Parathyroid adenoma (tissue), 2 donors: ENCODE results near the gene OSTF1.

ENCODE experiments used
- H2AFZ ChIP-seq: fragments of 300-600 bp; sonication (generic); one replicate; pipeline ENCODE4 v1.7.0; 2017; ENCODE audit warnings: antibody characterized with exemption, mild to moderate bottlenecking
- H3K27ac ChIP-seq: fragments of 300-600 bp; sonication (generic); one replicate; pipeline ENCODE4 v1.7.0; 2017
- H3K27me3 ChIP-seq: fragments of 300-600 bp; sonication (generic); one replicate; pipeline ENCODE4 v1.7.0; 2017; ENCODE audit warnings: low read length; ENCODE audit not compliant: control insufficient read depth, insufficient read depth
- H3K36me3 ChIP-seq: fragments of 300-600 bp; sonication (generic); one replicate; pipeline ENCODE4 v1.7.0; 2017; ENCODE audit warnings: low read length; ENCODE audit not compliant: control insufficient read depth, insufficient read depth
- H3K4me1 ChIP-seq: fragments of 300-600 bp; sonication (generic); one replicate; pipeline ENCODE4 v1.7.0; 2017; ENCODE audit warnings: control low read depth
- H3K4me2 ChIP-seq: fragments of 300-600 bp; sonication (generic); one replicate; pipeline ENCODE4 v1.7.0; 2017; ENCODE audit warnings: low read length
- H3K4me3 ChIP-seq: fragments of 300-600 bp; sonication (generic); one replicate; pipeline ENCODE4 v1.7.0; 2017; ENCODE audit warnings: low read depth, low read length
- H3K79me2 ChIP-seq: fragments of 300-600 bp; sonication (generic); one replicate; pipeline ENCODE4 v1.7.0; 2017; ENCODE audit warnings: control low read depth
- H3K9ac ChIP-seq: fragments of 300-600 bp; sonication (generic); one replicate; pipeline ENCODE4 v1.7.0; 2017; ENCODE audit warnings: mild to moderate bottlenecking
- H3K9me3 ChIP-seq: fragments of 300-600 bp; sonication (generic); one replicate; pipeline ENCODE4 v1.7.0; 2017; ENCODE audit warnings: low read length; ENCODE audit not compliant: control insufficient read depth
- CTCF ChIP-seq: fragments of 300-600 bp; sonication (generic); IDR thresholded peaks from one replicate; pipeline ENCODE4 v1.7.0; 2017; ENCODE audit warnings: antibody characterized with exemption, mild to moderate bottlenecking
- donor health status: primary hyperparathyroidism.

The OSTF1 gene

GRCh38 chr9:75083188-75083970, 4.9 kb upstream of the OSTF1 start:
- TF ChIP-seq CTCF, result peak; percentile 23
- Histone ChIP-seq H2AFZ (peak overlapping the region; percentile 76), H3K27ac (peak overlapping the region; percentile 74), H3K4me3 (peak overlapping the region; percentile 23), H3K9me3 (no peaks in the 10 kb centered on the region), H3K36me3 (no peaks in the 10 kb centered on the region), H3K4me2 (peak overlapping the region; percentile 50), H3K27me3 (no peaks in the 10 kb centered on the region), H3K79me2 (peaks cover 2% of the 10 kb centered on the region), H3K9ac (no peak overlapping the region), H3K4me1 (peaks cover 20% of the 10 kb centered on the region)

GRCh38 chr9:75084081-75084672, 4.1 kb upstream of the OSTF1 start:
- H3K4me1 ChIP-seq, result peaks cover 20% of the 10 kb centered on the region
- H3K27ac ChIP-seq, result peak overlapping the region; percentile 74

GRCh38 chr9:75085640-75086039, 2.7 kb upstream of the OSTF1 start:
- no peak for TF ChIP-seq CTCF
- Histone ChIP-seq H3K4me1 (peaks cover 20% of the 10 kb centered on the region), H3K79me2 (peaks cover 9% of the 10 kb centered on the region), H2AFZ (no peak overlapping the region), H3K4me3 (peak overlapping the region; percentile 72), H3K9me3 (no peaks in the 10 kb centered on the region), H3K27ac (peak overlapping the region; percentile 97), H3K27me3 (no peaks in the 10 kb centered on the region), H3K36me3 (no peaks in the 10 kb centered on the region), H3K9ac (no peak overlapping the region), H3K4me2 (peak overlapping the region; percentile 92)

More at GRCh38 chr9:75084081-75084672, 4.1 kb upstream of the OSTF1 start:
- Histone ChIP-seq H3K9ac (no peak overlapping the region), H2AFZ (no peak overlapping the region), H3K4me2 (peak overlapping the region; percentile 50), H3K79me2 (peaks cover 2% of the 10 kb centered on the region), H3K9me3 (no peaks in the 10 kb centered on the region), H3K36me3 (no peaks in the 10 kb centered on the region), H3K27me3 (no peaks in the 10 kb centered on the region), H3K4me3 (peak overlapping the region; percentile 23)
- TF ChIP-seq CTCF, result no peak

DNA sequence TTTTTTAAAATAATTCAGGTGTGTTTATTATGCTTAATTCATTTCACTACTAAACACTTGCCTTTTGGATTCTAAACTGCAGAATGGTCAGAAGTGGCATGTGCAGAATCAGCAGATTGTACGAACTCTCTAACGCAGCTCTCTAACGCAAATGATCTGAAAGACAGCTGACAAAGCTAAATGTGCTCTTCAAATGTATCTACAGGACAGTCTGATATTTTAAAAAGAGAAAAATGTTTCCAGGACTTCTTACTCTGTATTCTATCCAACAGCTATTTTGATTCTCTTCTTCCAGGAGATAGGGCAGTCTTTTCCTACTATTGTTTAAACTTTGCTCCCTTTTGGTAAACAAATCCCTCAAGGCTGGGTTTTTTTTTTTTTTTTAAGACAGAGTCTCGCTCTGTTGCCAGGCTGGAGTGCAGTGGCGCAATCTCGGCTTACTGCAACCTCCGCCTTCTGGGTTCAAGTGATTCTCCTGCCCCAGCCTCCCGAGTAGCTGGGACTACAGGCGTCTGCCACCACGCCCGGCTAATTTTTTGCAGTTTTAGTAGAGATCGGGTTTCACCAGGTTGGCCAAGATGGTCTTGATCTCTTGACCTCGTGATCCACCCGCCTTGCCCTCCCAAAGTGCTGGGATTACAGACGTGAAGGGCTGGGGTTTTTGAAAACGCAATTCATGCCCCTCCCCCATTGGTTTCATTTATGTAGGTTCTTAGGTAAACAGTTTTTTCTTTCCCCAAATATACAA, 1.6 kb upstream of the OSTF1 start:
- Histone ChIP-seq H3K9ac (no peak overlapping the region), H3K27ac (peak overlapping the region; percentile 97), H3K4me3 (peak overlapping the region; percentile 72), H3K79me2 (peaks cover 14% of the 10 kb centered on the region), H3K4me2 (peak overlapping the region; percentile 92), H3K36me3 (no peaks in the 10 kb centered on the region), H2AFZ (peak overlapping the region; percentile 91), H3K9me3 (no peaks in the 10 kb centered on the region), H3K4me1 (peaks cover 23% of the 10 kb centered on the region), H3K27me3 (no peaks in the 10 kb centered on the region)
- TF ChIP-seq CTCF, result no peak
